ENCODE measurements around the gene EPHB1.

Gene EPHB1

DNA sequence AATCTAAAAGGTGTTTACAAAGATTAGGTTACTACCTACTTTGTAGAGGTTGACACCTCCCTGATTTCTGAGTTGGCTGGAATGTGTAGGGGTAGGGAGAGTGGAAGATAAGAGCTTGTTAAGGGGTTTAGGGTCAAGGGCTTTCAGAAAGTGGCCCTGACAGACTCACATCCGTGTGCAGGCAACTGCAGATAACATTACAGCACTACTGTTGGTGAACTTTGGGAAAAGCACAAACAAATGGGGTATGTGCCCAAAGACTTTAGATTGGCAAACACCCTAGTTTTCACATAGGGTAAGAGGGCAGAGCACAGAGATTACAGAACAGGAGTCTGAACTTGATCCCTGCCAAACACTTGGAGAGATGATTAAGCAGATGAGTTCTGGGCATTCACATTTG is 375.7 kb downstream of the EPHB1 start (continued):
- TF ChIP-seq TCF4 (CRISPR knock-in tag; IDR thresholded peaks at IDR 0.05; ENCODE audit: borderline replicate concordance) (no peak), ESRRG (CRISPR knock-in tag; IDR thresholded peaks at IDR 0.05) (no peak)

DNA sequence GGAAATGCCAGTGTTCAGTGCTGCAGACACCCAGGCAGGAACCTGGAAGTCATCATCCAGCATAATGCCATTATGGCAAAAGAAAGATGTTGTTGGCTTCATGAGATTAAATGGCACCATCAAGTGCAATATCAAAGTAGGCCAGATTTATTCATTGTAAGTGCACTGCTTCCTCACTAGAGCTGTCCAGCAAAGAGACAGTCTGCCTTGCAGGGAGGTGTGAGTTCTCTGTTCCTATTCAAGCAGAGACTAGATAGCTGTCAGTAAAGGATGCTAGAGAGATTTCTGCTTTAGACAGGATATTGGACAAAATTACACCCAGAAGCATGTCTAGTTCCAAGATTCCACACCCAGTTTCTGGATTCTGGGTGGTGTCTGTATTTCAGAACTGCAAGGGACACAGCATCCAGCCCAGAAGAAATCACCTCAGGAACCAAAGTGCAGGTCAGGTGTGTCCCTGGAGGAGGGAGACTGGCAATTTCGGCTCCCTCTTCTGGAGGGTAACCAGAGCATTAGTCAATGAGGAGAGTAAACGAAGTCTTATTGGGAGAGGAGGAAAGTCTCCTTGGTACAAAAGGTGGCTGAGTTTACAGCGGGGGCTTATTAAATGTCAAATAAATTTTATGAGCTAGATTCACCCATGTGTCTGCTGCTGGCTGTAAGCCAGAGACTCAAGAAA is 377.3 kb downstream of the EPHB1 start:
- no peak; the same call in 2 of the 3 replicates for ATAC-seq
- TF ChIP-seq, protein P1, sequence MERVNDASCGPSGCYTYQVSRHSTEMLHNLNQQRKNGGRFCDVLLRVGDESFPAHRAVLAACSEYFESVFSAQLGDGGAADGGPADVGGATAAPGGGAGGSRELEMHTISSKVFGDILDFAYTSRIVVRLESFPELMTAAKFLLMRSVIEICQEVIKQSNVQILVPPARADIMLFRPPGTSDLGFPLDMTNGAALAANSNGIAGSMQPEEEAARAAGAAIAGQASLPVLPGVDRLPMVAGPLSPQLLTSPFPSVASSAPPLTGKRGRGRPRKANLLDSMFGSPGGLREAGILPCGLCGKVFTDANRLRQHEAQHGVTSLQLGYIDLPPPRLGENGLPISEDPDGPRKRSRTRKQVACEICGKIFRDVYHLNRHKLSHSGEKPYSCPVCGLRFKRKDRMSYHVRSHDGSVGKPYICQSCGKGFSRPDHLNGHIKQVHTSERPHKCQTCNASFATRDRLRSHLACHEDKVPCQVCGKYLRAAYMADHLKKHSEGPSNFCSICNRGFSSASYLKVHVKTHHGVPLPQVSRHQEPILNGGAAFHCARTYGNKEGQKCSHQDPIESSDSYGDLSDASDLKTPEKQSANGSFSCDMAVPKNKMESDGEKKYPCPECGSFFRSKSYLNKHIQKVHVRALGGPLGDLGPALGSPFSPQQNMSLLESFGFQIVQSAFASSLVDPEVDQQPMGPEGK (CRISPR knock-in tag; IDR thresholded peaks at IDR 0.05; ENCODE audit: borderline replicate concordance), result no peak
- TF ChIP-seq CSDC2 (CRISPR knock-in tag; IDR thresholded peaks at IDR 0.05) (no peak), ZNF565 (CRISPR knock-in tag; conservative IDR thresholded peaks at IDR 0.05; ENCODE audit: low read depth) (no peak), PPARA (CRISPR knock-in tag; IDR thresholded peaks at IDR 0.05; ENCODE audit: borderline replicate concordance) (no peak), SNAI2 (CRISPR knock-in tag; IDR thresholded peaks at IDR 0.05) (no peak), ZFP3 (CRISPR knock-in tag; IDR thresholded peaks at IDR 0.05) (no peak), ZNF70 (CRISPR knock-in tag; IDR thresholded peaks at IDR 0.05) (no peak), ZNF8 (CRISPR knock-in tag; IDR thresholded peaks at IDR 0.05) (no peak), ZFP30 (CRISPR knock-in tag; IDR thresholded peaks at IDR 0.05) (no peak)
- TF ChIP-seq, protein P2, sequence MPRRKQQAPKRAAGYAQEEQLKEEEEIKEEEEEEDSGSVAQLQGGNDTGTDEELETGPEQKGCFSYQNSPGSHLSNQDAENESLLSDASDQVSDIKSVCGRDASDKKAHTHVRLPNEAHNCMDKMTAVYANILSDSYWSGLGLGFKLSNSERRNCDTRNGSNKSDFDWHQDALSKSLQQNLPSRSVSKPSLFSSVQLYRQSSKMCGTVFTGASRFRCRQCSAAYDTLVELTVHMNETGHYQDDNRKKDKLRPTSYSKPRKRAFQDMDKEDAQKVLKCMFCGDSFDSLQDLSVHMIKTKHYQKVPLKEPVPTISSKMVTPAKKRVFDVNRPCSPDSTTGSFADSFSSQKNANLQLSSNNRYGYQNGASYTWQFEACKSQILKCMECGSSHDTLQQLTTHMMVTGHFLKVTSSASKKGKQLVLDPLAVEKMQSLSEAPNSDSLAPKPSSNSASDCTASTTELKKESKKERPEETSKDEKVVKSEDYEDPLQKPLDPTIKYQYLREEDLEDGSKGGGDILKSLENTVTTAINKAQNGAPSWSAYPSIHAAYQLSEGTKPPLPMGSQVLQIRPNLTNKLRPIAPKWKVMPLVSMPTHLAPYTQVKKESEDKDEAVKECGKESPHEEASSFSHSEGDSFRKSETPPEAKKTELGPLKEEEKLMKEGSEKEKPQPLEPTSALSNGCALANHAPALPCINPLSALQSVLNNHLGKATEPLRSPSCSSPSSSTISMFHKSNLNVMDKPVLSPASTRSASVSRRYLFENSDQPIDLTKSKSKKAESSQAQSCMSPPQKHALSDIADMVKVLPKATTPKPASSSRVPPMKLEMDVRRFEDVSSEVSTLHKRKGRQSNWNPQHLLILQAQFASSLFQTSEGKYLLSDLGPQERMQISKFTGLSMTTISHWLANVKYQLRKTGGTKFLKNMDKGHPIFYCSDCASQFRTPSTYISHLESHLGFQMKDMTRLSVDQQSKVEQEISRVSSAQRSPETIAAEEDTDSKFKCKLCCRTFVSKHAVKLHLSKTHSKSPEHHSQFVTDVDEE (CRISPR knock-in tag; IDR thresholded peaks at IDR 0.05), result no peak

DNA sequence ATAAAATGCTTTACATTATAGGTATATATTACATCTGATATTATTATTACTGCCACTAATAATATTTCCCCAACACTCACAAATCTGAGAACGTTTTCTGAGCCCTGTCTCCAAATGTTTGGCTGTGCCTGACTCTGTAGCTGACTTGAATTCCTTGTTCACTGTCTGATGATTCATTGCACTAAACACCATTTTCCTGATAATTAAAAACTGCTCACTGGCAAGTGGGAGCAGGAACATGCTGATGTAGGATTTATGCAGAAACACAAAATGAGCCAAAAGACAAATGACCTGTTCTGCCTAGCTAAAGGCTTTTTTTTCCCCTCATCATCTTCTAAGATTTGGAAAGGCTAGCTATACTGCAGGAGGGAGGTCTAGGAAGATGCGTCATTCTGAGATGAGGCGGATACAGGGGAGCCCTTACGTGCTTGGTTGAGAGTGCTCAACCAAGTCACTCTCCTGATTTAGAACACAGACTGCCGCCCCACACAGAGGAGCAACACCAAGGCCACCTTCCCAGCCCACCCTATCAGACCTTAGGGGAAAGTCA is 380.7 kb downstream of the EPHB1 start:
- no peak for ATAC-seq
- TF ChIP-seq, protein P2 (CRISPR knock-in tag; IDR thresholded peaks at IDR 0.05), result no peak
- TF ChIP-seq TCF4 (CRISPR knock-in tag; IDR thresholded peaks at IDR 0.05; ENCODE audit: borderline replicate concordance) (no peak), PPARA (CRISPR knock-in tag; IDR thresholded peaks at IDR 0.05; ENCODE audit: borderline replicate concordance) (no peak), SNAI2 (CRISPR knock-in tag; IDR thresholded peaks at IDR 0.05) (no peak), ZC3H10 (CRISPR knock-in tag; IDR thresholded peaks at IDR 0.05) (no peak), ESRRG (CRISPR knock-in tag; IDR thresholded peaks at IDR 0.05) (no peak), ZNF565 (CRISPR knock-in tag; conservative IDR thresholded peaks at IDR 0.05; ENCODE audit: low read depth) (no peak), GLIS3 (CRISPR knock-in tag; IDR thresholded peaks at IDR 0.05) (no peak), ISL1 (CRISPR knock-in tag; IDR thresholded peaks at IDR 0.05) (no peak), TOX (CRISPR knock-in tag; IDR thresholded peaks at IDR 0.05; ENCODE audit: borderline replicate concordance) (no peak), ZNF8 (CRISPR knock-in tag; IDR thresholded peaks at IDR 0.05) (no peak), OSR1 (CRISPR knock-in tag; IDR thresholded peaks at IDR 0.05) (no peak), BACH2 (CRISPR knock-in tag; IDR thresholded peaks at IDR 0.05; ENCODE audit: borderline replicate concordance) (no peak), ZNF70 (CRISPR knock-in tag; IDR thresholded peaks at IDR 0.05) (no peak), RARB (CRISPR knock-in tag; IDR thresholded peaks at IDR 0.05) (no peak), ZFP3 (CRISPR knock-in tag; IDR thresholded peaks at IDR 0.05) (no peak), ZFP30 (CRISPR knock-in tag; IDR thresholded peaks at IDR 0.05) (no peak)
- TF ChIP-seq, protein P3, sequence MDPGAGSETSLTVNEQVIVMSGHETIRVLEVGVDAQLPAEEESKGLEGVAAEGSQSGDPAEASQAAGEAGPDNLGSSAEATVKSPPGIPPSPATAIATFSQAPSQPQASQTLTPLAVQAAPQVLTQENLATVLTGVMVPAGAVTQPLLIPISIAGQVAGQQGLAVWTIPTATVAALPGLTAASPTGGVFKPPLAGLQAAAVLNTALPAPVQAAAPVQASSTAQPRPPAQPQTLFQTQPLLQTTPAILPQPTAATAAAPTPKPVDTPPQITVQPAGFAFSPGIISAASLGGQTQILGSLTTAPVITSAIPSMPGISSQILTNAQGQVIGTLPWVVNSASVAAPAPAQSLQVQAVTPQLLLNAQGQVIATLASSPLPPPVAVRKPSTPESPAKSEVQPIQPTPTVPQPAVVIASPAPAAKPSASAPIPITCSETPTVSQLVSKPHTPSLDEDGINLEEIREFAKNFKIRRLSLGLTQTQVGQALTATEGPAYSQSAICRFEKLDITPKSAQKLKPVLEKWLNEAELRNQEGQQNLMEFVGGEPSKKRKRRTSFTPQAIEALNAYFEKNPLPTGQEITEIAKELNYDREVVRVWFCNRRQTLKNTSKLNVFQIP (CRISPR knock-in tag; IDR thresholded peaks at IDR 0.05; ENCODE audit: borderline replicate concordance, low read depth), result no peak
- TF ChIP-seq, protein P1 (CRISPR knock-in tag; IDR thresholded peaks at IDR 0.05; ENCODE audit: borderline replicate concordance), result no peak
- TF ChIP-seq, protein P4, sequence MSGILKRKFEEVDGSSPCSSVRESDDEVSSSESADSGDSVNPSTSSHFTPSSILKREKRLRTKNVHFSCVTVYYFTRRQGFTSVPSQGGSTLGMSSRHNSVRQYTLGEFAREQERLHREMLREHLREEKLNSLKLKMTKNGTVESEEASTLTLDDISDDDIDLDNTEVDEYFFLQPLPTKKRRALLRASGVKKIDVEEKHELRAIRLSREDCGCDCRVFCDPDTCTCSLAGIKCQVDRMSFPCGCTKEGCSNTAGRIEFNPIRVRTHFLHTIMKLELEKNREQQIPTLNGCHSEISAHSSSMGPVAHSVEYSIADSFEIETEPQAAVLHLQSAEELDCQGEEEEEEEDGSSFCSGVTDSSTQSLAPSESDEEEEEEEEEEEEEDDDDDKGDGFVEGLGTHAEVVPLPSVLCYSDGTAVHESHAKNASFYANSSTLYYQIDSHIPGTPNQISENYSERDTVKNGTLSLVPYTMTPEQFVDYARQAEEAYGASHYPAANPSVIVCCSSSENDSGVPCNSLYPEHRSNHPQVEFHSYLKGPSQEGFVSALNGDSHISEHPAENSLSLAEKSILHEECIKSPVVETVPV (CRISPR knock-in tag; IDR thresholded peaks at IDR 0.05), result no peak

All from SK-N-SH treated with all-trans-retinoic acid at 6 μM for 48 hours (cell line).